ENCODE measurements around the gene DNM3. TPM values are rescaled to one million over a fixed set of nuclear protein-coding genes. Genes with fewer than 3 reads are reported as not detected.

The DNM3 gene
- total and polyA plus RNA-seq, 9 of the 15 experiments (the other 6 are each of a cell fraction or from before 2014, with no cell fraction given) = 0.08 to 0.36 (median 0.22) TPM; not detected in 1

DNA sequence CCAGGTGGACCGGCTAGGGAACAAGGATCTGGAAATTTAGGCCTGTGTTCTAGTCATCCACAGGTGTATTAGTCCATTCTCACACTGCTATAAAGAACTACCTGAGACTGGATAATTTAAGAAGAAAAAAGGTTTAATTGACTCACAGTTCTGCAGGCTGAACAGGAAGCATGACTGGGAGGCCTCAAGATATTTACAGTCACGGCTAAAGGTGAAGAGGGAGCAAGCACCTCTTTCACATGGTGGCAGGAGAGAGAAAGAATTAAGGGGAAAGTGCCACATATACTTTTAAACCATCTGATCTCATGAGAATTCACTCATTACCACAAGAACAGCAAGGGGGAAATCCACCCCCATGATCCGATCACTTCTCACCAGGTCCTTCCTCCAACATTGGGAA lies 404.5 kb downstream of the DNM3 start:
- Histone ChIP-seq H2AFZ (ENCODE audit: low read depth, low read length) (no peak overlapping the region), H3K9me1 (ENCODE audit: control insufficient read depth, insufficient read depth, low read length) (no peaks in the 10 kb centered on the region), H3K79me2 (ENCODE audit: control insufficient read depth, insufficient read depth, low read length) (no peaks in the 10 kb centered on the region), H3K9ac (ENCODE audit: insufficient read depth in 1 of 2, low read depth in 2 of 2, low read length in 2 of 2) (no peak overlapping the region), H3K9me3 (replicated peaks; ENCODE audit: control insufficient read depth, insufficient read depth, low read depth, low read length) (no peaks in the 10 kb centered on the region), H3K4me1 (replicated peaks in 1 of 2; ENCODE audit: control insufficient read depth in 2 of 2, insufficient read depth in 2 of 2, low read length in 2 of 2) (no peaks in the 10 kb centered on the region), H4K20me1 (replicated peaks; ENCODE audit: control insufficient read depth, insufficient read depth, low read length) (no peaks in the 10 kb centered on the region), H3K27me3 (ENCODE audit: control insufficient read depth in 2 of 2, insufficient read depth in 2 of 2, low read length in 2 of 2) (no peaks in the 10 kb centered on the region), H3K27ac (ENCODE audit: extremely low read depth, low read depth, low read length) (no peak overlapping the region), H3K4me2 (ENCODE audit: insufficient read depth, low read length) (no peak overlapping the region), H3K4me3 (no peak overlapping the region), H3K36me3 (ENCODE audit: control insufficient read depth, insufficient read depth, low read length) (no peaks in the 10 kb centered on the region)
- no peak for DNase-seq (ENCODE audit: extremely low read depth in 1 of 4, low spot score in 3 of 4)
- intact Hi-C loops (cut with micrococcal nuclease) = no loop called here
- no TSS peak for BruUV-seq (replicated peaks)
- 4% methylated on average over 3 of the region's 3 CpGs for WGBS (ENCODE audit: insufficient coverage, low coverage, missing lambda C conversion rate)
- CTCF ChIA-PET (ENCODE audit: low intra/inter-chr PET ratio) = no interaction called here
- POLR2A ChIA-PET = no interaction called here
- no peak for FAIRE-seq
- TF ChIP-seq HDAC6 (IDR thresholded peaks at IDR 0.05; ENCODE audit: low read depth, low read length) (no peak), ZNF695 (CRISPR knock-in tag; IDR thresholded peaks at IDR 0.05) (no peak), STAT5B (CRISPR knock-in tag; IDR thresholded peaks at IDR 0.05) (no peak), CHD2 (IDR thresholded peaks at IDR 0.05; ENCODE audit: low read depth, low read length) (no peak), TAL1 (IDR thresholded peaks at IDR 0.05) (no peak), SMAD3 (CRISPR knock-in tag; conservative IDR thresholded peaks at IDR 0.05) (no peak), EWSR1 (IDR thresholded peaks at IDR 0.05; ENCODE audit: borderline replicate concordance, low read depth, partially characterized antibody) (no peak), SAFB2 (IDR thresholded peaks at IDR 0.05; ENCODE audit: borderline replicate concordance, low read depth, low read length, severe bottlenecking) (no peak), CHD4 (IDR thresholded peaks at IDR 0.05; ENCODE audit: insufficient read depth, insufficient replicate concordance, low read depth, low read length, poor library complexity, severe bottlenecking) (no peak), MCM2 (IDR thresholded peaks at IDR 0.05; ENCODE audit: low read depth) (no peak), NFE2L1 (tag; IDR thresholded peaks at IDR 0.05; ENCODE audit: borderline replicate concordance, low read depth) (no peak), SMARCB1 (IDR thresholded peaks at IDR 0.05; ENCODE audit: insufficient read length, low read depth) (no peak), SMAD1 (IDR thresholded peaks at IDR 0.05; ENCODE audit: low read depth, low read length, partially characterized antibody) (no peak)
- TF ChIP-seq, protein P1, sequence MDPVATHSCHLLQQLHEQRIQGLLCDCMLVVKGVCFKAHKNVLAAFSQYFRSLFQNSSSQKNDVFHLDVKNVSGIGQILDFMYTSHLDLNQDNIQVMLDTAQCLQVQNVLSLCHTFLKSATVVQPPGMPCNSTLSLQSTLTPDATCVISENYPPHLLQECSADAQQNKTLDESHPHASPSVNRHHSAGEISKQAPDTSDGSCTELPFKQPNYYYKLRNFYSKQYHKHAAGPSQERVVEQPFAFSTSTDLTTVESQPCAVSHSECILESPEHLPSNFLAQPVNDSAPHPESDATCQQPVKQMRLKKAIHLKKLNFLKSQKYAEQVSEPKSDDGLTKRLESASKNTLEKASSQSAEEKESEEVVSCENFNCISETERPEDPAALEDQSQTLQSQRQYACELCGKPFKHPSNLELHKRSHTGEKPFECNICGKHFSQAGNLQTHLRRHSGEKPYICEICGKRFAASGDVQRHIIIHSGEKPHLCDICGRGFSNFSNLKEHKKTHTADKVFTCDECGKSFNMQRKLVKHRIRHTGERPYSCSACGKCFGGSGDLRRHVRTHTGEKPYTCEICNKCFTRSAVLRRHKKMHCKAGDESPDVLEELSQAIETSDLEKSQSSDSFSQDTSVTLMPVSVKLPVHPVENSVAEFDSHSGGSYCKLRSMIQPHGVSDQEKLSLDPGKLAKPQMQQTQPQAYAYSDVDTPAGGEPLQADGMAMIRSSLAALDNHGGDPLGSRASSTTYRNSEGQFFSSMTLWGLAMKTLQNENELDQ (CRISPR knock-in tag; IDR thresholded peaks at IDR 0.05; ENCODE audit: borderline replicate concordance) = no peak
- TF ChIP-seq, protein P2, sequence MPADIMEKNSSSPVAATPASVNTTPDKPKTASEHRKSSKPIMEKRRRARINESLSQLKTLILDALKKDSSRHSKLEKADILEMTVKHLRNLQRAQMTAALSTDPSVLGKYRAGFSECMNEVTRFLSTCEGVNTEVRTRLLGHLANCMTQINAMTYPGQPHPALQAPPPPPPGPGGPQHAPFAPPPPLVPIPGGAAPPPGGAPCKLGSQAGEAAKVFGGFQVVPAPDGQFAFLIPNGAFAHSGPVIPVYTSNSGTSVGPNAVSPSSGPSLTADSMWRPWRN (IDR thresholded peaks at IDR 0.05; ENCODE audit: low read depth) = no peak
- TF ChIP-seq, protein P3, sequence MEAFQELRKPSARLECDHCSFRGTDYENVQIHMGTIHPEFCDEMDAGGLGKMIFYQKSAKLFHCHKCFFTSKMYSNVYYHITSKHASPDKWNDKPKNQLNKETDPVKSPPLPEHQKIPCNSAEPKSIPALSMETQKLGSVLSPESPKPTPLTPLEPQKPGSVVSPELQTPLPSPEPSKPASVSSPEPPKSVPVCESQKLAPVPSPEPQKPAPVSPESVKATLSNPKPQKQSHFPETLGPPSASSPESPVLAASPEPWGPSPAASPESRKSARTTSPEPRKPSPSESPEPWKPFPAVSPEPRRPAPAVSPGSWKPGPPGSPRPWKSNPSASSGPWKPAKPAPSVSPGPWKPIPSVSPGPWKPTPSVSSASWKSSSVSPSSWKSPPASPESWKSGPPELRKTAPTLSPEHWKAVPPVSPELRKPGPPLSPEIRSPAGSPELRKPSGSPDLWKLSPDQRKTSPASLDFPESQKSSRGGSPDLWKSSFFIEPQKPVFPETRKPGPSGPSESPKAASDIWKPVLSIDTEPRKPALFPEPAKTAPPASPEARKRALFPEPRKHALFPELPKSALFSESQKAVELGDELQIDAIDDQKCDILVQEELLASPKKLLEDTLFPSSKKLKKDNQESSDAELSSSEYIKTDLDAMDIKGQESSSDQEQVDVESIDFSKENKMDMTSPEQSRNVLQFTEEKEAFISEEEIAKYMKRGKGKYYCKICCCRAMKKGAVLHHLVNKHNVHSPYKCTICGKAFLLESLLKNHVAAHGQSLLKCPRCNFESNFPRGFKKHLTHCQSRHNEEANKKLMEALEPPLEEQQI (IDR thresholded peaks at IDR 0.05) = no peak
- in situ Hi-C loops (cut with MboI) = no loop called here
- no peak for ATAC-seq
